Upper lobe of right lung (tissue), 1 donor: ENCODE results near the gene SCGN. TPM values are rescaled to one million over a fixed set of nuclear protein-coding genes. Genes with fewer than 3 reads are reported as not detected.

Experiments
- ATAC-seq: fragments of 200-7000 bp; cut with Tn5 transposase; one replicate; pipeline ENCODE4 v1.9.1; 2020; ENCODE audit warnings: mild to moderate bottlenecking, moderate library complexity
- DNase-seq: peaks from one replicate; pipeline ENCODE4 v3.0.0-alpha.2; 2020
- H3K27ac ChIP-seq: fragments of 200-600 bp; one replicate; pipeline ENCODE4 v1.8.0; 2022
- H3K27me3 ChIP-seq: fragments of 200-600 bp; one replicate; pipeline ENCODE4 v1.8.0; 2022; ENCODE audit warnings: mild to moderate bottlenecking
- H3K36me3 ChIP-seq: fragments of 200-600 bp; one replicate; pipeline ENCODE4 v1.8.0; 2022
- H3K4me1 ChIP-seq: fragments of 200-600 bp; one replicate; pipeline ENCODE4 v1.8.0; 2022
- H3K4me3 ChIP-seq: fragments of 200-600 bp; one replicate; pipeline ENCODE4 v1.8.0; 2022; ENCODE audit warnings: mild to moderate bottlenecking
- H3K9me3 ChIP-seq: fragments of 200-600 bp; one replicate; pipeline ENCODE4 v1.8.0; 2022
- intact Hi-C: fragments of 100-400 bp; cut with DNase I; formaldehyde crosslinking; loops from one replicate; pipeline ENCODE4 v1.11.0; 2022
- total RNA-seq: library from RNA; stranded (reverse); fragmentation: NEBNext Ultra II Directional; extraction: Animal tissue kit (Norgen Biotek cat#: 25700); gene quantifications from one replicate; pipeline ENCODE4 v1.2.1, GENCODE V29; 2021
- TF ChIP-seq, protein P1 (sequence below): fragments of 200-600 bp; IDR thresholded peaks from one replicate; pipeline ENCODE4 v1.8.0; 2022; ENCODE audit warnings: antibody characterized with exemption
- donor health status: DM: no; HTN: yes; CAD: no; lungs with severe emphysema.

SCGN gene
- total RNA-seq, 1 donor from 2014 or later = not detected

DNA sequence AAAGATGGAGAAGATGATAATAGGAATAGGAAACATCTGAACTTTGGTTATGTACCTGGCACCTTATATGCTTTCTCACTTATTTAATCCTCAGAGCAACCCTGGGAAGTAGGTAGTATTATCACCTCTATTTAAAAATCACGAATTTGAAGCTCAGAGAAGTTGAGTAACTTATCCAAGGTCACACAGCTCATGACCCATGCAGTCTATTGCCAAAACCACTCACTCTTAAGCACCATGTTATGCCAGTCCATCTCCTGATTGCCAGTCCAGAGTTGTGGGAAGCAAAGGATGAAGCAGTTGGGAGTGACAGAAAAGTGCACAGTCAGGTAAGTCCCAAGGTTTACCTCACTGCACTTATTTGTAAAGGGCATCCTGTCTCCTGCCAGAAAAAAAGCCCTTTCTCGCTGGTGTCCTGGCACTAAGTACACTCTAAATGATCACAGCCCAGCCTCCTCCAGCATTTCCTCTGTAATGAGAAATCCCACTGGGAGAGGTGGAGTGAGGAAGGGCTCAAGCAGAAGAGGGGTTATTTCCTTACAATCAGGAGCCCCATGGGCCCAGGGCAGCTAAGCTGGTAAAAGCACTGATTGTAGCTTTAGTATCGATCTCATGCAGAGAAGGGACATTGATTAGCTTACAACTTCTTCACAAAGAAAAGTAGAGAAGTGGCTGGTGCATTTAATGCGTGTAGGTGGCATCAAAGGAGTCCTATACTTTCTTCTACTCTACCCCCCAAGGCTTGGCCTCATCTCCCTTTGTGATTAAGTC, 21.3 kb upstream of the SCGN start:
- Histone ChIP-seq H3K9me3 (no peaks in the 10 kb centered on the region), H3K4me3 (no peak overlapping the region), H3K27ac (no peak overlapping the region), H3K4me1 (no peaks in the 10 kb centered on the region), H3K27me3 (no peaks in the 10 kb centered on the region), H3K36me3 (no peaks in the 10 kb centered on the region)
- ATAC-seq = no peak
- no peak for DNase-seq
- TF ChIP-seq, protein P1, sequence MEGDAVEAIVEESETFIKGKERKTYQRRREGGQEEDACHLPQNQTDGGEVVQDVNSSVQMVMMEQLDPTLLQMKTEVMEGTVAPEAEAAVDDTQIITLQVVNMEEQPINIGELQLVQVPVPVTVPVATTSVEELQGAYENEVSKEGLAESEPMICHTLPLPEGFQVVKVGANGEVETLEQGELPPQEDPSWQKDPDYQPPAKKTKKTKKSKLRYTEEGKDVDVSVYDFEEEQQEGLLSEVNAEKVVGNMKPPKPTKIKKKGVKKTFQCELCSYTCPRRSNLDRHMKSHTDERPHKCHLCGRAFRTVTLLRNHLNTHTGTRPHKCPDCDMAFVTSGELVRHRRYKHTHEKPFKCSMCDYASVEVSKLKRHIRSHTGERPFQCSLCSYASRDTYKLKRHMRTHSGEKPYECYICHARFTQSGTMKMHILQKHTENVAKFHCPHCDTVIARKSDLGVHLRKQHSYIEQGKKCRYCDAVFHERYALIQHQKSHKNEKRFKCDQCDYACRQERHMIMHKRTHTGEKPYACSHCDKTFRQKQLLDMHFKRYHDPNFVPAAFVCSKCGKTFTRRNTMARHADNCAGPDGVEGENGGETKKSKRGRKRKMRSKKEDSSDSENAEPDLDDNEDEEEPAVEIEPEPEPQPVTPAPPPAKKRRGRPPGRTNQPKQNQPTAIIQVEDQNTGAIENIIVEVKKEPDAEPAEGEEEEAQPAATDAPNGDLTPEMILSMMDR = no peak
- intact Hi-C loops = no loop called here

- intact Hi-C loops = no loop called here
- H3K4me1 ChIP-seq = no peaks in the 10 kb centered on the region
- H3K27ac ChIP-seq = no peak overlapping the region
- no peaks in the 10 kb centered on the region for H3K27me3 ChIP-seq
- H3K9me3 ChIP-seq = no peaks in the 10 kb centered on the region
- TF ChIP-seq, protein P1 = no peak
- no peak for DNase-seq
- no peak for ATAC-seq
- H3K36me3 ChIP-seq = no peaks in the 10 kb centered on the region
- no peak overlapping the region for H3K4me3 ChIP-seq
Observed at GRCh38 chr6:25635886-25636317, 16.1 kb upstream of the SCGN start.

DNA sequence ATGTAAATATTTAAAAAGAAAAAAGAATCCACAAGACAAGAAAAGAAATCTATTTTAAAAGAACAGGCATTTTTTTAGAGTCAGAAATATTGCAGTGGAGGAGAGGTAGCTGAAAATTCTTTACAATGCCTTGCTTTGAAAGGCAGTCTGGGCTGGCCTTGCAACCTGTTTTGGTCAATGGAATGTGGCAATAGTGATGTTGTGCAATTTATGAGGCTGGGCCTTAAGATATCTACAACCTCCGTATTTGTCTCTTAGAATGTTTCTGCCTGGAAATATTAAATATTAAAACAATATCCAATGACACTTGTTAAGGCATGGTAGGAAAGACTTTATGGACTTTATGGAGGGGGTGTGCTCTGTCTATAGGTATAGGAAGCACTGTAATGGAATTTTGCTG, 14.8 kb upstream of the SCGN start:
- TF ChIP-seq, protein P1 = no peak
- no peaks in the 10 kb centered on the region for H3K4me1 ChIP-seq

DNA sequence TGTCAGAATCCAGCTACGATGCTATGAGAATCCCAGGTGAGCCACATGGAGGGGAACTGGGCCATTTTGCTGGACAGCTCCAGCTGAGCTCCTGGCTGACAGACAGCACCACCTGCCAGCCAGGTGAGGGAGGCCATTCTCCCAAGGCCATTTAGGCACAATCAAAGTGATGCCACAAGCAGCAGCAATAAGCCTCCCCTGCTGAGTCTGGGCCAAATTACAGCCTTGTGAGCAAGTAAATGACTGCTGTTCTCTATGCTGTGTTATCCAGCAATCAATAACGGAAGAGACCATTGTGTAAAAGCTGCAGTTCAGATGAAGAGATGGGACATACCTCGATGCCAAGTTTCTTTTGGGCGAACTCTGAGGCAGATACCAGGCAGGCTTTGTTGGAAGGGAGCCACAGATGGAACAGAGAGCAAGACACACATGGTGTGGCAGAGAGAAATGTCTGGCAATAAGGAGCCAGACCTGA, 14.0 kb upstream of the SCGN start:
- no peaks in the 10 kb centered on the region for H3K27me3 ChIP-seq
- no peaks in the 10 kb centered on the region for H3K9me3 ChIP-seq
- no peak for DNase-seq
- H3K4me1 ChIP-seq = no peaks in the 10 kb centered on the region
- H3K4me3 ChIP-seq = no peak overlapping the region
- H3K27ac ChIP-seq = no peak overlapping the region
- no peak for ATAC-seq
- no peaks in the 10 kb centered on the region for H3K36me3 ChIP-seq
- intact Hi-C loops = no loop called here
- TF ChIP-seq, protein P1 = no peak

More for the DNA sequence above, 14.8 kb upstream of the SCGN start:
- Histone ChIP-seq H3K27me3 (no peaks in the 10 kb centered on the region), H3K36me3 (no peaks in the 10 kb centered on the region), H3K27ac (no peak overlapping the region), H3K4me3 (no peak overlapping the region), H3K9me3 (no peaks in the 10 kb centered on the region)
- intact Hi-C loops = no loop called here
- ATAC-seq = no peak
- no peak for DNase-seq

GRCh38 chr6:25639653-25640052, 12.4 kb upstream of the SCGN start:
- H3K4me1 ChIP-seq = no peaks in the 10 kb centered on the region
- DNase-seq (no peak), ATAC-seq (no peak)
- TF ChIP-seq, protein P1 = no peak
- no peak overlapping the region for H3K4me3 ChIP-seq
- intact Hi-C loops = no loop called here
- H3K36me3 ChIP-seq = no peaks in the 10 kb centered on the region
- H3K27me3 ChIP-seq = no peaks in the 10 kb centered on the region
- no peak overlapping the region for H3K27ac ChIP-seq
- H3K9me3 ChIP-seq = no peaks in the 10 kb centered on the region
